ENCODE data around the gene LHX6.

GRCh38 chr9:122262073-122262472 lies 33.3 kb upstream of the LHX6 start:
- TF ChIP-seq EZH2phosphoT487 (IDR thresholded peaks at IDR 0.05; ENCODE audit: insufficient read depth, low read depth) (no peak), EZH2 (IDR thresholded peaks at IDR 0.05; ENCODE audit: insufficient read depth, poor library complexity, severe bottlenecking) (no peak)
